Cardiac muscle cell (in vitro differentiated cells and primary cell): ENCODE measurements around the gene CARF. TPM values are rescaled to one million over a fixed set of nuclear protein-coding genes. Genes with fewer than 3 reads are reported as not detected.

ENCODE experiments used
- DNase-seq, 2 donors: peaks; one replicate each; pipeline versions ENCODE4 v3.0.0 to v3.0.0-alpha.2; 2010 to 2017; ENCODE audit warnings: low read depth in 1 of 2, low spot score in 1 of 2
- H3K27ac ChIP-seq: fragments of 200-600 bp; sonication (generic); 2 replicates; pipeline ENCODE4 v1.5.1; 2016
- H3K27me3 ChIP-seq: fragments of 200-600 bp; sonication (generic); 2 replicates; pipeline ENCODE4 v1.6.0; 2016; ENCODE audit warnings: control low read depth
- H3K36me3 ChIP-seq: fragments of 200-600 bp; sonication (generic); 2 replicates; pipeline ENCODE4 v1.5.1; 2016; ENCODE audit warnings: control low read depth
- H3K4me1 ChIP-seq: fragments of 200-600 bp; sonication (generic); 2 replicates; pipeline ENCODE4 v1.8.1; 2017; ENCODE audit warnings: low read depth, mild to moderate bottlenecking, mixed run types
- H3K4me3 ChIP-seq: fragments of 200-600 bp; sonication (generic); 2 replicates; pipeline ENCODE4 v1.5.1; 2016; ENCODE audit warnings: mild to moderate bottlenecking
- H3K9me3 ChIP-seq: fragments of 200-600 bp; sonication (generic); 2 replicates; pipeline ENCODE4 v1.5.1; 2017; ENCODE audit warnings: low read depth, mild to moderate bottlenecking, control low read depth
- CTCF ChIP-seq: IDR thresholded peaks from 2 replicates; pipeline ENCODE4 v1.5.1; 2012; ENCODE audit warnings: low read depth, mild to moderate bottlenecking, low read length
- polyA plus RNA-seq: library from polyadenylated mRNA; unstranded; fragments of >200 nt; fragmentation: Nextera tagmentation; extraction: Ambion mirVana; gene quantifications from 2 replicates; pipeline ENCODE4 v1.2.1, GENCODE V29; 2016
- total RNA-seq: library from RNA; depleted of rRNA; stranded (reverse); fragments of >200 nt; gene quantifications from 2 replicates; pipeline ENCODE4 v1.2.3, GENCODE V29; 2016

The CARF gene
- total and polyA plus RNA-seq, 2 experiments from 2014 or later = 8.6 to 16.2 TPM

- no peaks in the 10 kb centered on the region for H3K36me3 ChIP-seq
- H3K4me3 ChIP-seq = no peak overlapping the region
- TF ChIP-seq CTCF = no peak
- DNase-seq = no peak
- no peak overlapping the region for H3K27ac ChIP-seq
- no peaks in the 10 kb centered on the region for H3K4me1 ChIP-seq
- H3K27me3 ChIP-seq = no peaks in the 10 kb centered on the region
- H3K9me3 ChIP-seq = no peaks in the 10 kb centered on the region
These were observed 123.9 kb downstream of the CARF start for GRCh38 chr2:203035879-203036470.

Other genes with a start within 250 kb of the CARF start
- gene ICA1L, start 40.5 kb upstream of the CARF start, total RNA-seq = 8.6 and 17.3 TPM in 2 replicates
- gene ICA1L, start 40.5 kb upstream of the CARF start, polyA plus RNA-seq = 8.3 and 8.5 TPM in 2 replicates
- 24.0 and 37.4 TPM in 2 replicates for gene WDR12, start 602 bp upstream of the CARF start, total RNA-seq
- 76.3 and 103 TPM in 2 replicates for gene WDR12, start 602 bp upstream of the CARF start, polyA plus RNA-seq
- 9.4 and 16.0 TPM in 2 replicates for gene NBEAL1, start 102.6 kb downstream of the CARF start, total RNA-seq
- 12.0 and 13.7 TPM in 2 replicates for gene NBEAL1, start 102.6 kb downstream of the CARF start, polyA plus RNA-seq